ENCODE data around the gene FICD.

GRCh38 chr12:108565976-108566375 is 50.9 kb downstream of the FICD start:
- TF ChIP-seq CTCF (IDR thresholded peaks at IDR 0.05): no peak
- TF ChIP-seq POLR2A (IDR thresholded peaks at IDR 0.05): no peak
- TF ChIP-seq EP300 (IDR thresholded peaks at IDR 0.05): no peak
